HepG2 (cell line): Measurements from ENCODE around the gene AUTS2. TPM values are rescaled to one million over a fixed set of nuclear protein-coding genes. Genes with fewer than 3 reads are reported as not detected.

Experiments used
- ATAC-seq: fragments of 200-7000 bp; cut with Tn5 transposase; 3 replicates; pipeline ENCODE4 v1.9.1; 2020; ENCODE audit warnings: mild to moderate bottlenecking, moderate library complexity
- BruUV-seq: library from RNA; stranded (reverse); fragments of 400-500 nt; replicated peaks from 2 replicates; lab custom pipeline; 2021; lab: Mats Ljungman, UMichigan
- CTCF ChIA-PET: fragments of 300-600 bp; formaldehyde crosslinking; extraction: SDS; loops from one replicate; lab custom pipeline; 2021; ENCODE audit warnings: low total read pairs, inconsistent platforms, low intra/inter-chr PET ratio; lab: Yijun Ruan, JAX
- POLR2A ChIA-PET: fragments of 350-600 bp; sonication (Branson Sonifier 250); formaldehyde crosslinking; loops from one replicate; lab custom pipeline; 2020; ENCODE audit warnings: antibody characterized with exemption, inconsistent platforms; lab: Yijun Ruan, JAX
- DNase-seq: peaks from one replicate; pipeline ENCODE4 v3.0.0-alpha.2; 2015; ENCODE audit warnings: low spot score
- FAIRE-seq: peaks from 3 replicates; lab custom pipeline; 2011; peaks lifted over from hg19 to GRCh38; lab: Jason Lieb, UNC
- H2AFZ ChIP-seq: one replicate; pipeline ENCODE4 v1.6.1; 2011; ENCODE audit warnings: low read length, inconsistent platforms
- H3K27ac ChIP-seq: fragments of 300-600 bp; 3 replicates; pipeline ENCODE4 v1.8.0; 2011; ENCODE audit warnings: mixed run types, mild to moderate bottlenecking, mixed read lengths, low read length, inconsistent platforms; ENCODE audit not compliant: insufficient read depth; ENCODE audit errors: extremely low read length
- H3K27me3 ChIP-seq, 2 experiments: fragments of 200-600 bp in 1 of 2; 2 replicates in 1 of 2; 3 replicates in 1 of 2; pipeline versions ENCODE4 v1.6.0 to v1.8.0; 2011; ENCODE audit warnings: low read length in 2 of 2, mild to moderate bottlenecking in 2 of 2, moderate library complexity in 2 of 2, inconsistent platforms in 1 of 2; ENCODE audit not compliant: insufficient read depth in 2 of 2, control insufficient read depth in 1 of 2
- H3K36me3 ChIP-seq, 2 experiments: fragments of 200-600 bp in 1 of 2; replicated peaks in 1 of 2; 2 replicates in 1 of 2; 3 replicates in 1 of 2; pipeline versions ENCODE4 v1.5.1 to v1.8.0; 2011; ENCODE audit warnings: low read length in 2 of 2, inconsistent platforms in 1 of 2; ENCODE audit not compliant: insufficient read depth in 2 of 2, control insufficient read depth in 1 of 2
- H3K4me1 ChIP-seq: 2 replicates; pipeline ENCODE4 v1.5.1; 2012; ENCODE audit warnings: low read length, inconsistent platforms; ENCODE audit not compliant: insufficient read depth
- H3K4me2 ChIP-seq: 2 replicates; pipeline ENCODE4 v1.6.0; 2011; ENCODE audit warnings: low read depth, low read length, inconsistent platforms
- H3K4me3 ChIP-seq, 3 experiments: fragments of 200-600 bp in 1 of 3; sonication (generic), shearing (Covaris generic) in 1 of 3; replicated peaks in 1 of 3; 2 replicates each; pipeline ENCODE4 v1.5.1; 2011 to 2016; ENCODE audit warnings: low read length in 3 of 3, inconsistent platforms in 2 of 3, low read depth in 2 of 3, mild to moderate bottlenecking in 2 of 3, control low read depth in 1 of 3, mixed read lengths in 1 of 3; ENCODE audit not compliant: insufficient read depth in 1 of 3
- H3K79me2 ChIP-seq: one replicate; pipeline ENCODE4 v1.6.1; 2011; ENCODE audit warnings: low read length, inconsistent platforms; ENCODE audit not compliant: insufficient read depth
- H3K9ac ChIP-seq: 2 replicates; pipeline ENCODE4 v1.6.0; 2011; ENCODE audit warnings: mild to moderate bottlenecking, low read depth, low read length, inconsistent platforms; ENCODE audit not compliant: insufficient read depth
- H3K9me3 ChIP-seq: 2 replicates; pipeline ENCODE4 v1.5.1; 2012; ENCODE audit warnings: mild to moderate bottlenecking, low read length
- H4K20me1 ChIP-seq: 2 replicates; pipeline ENCODE4 v1.6.0; 2011; ENCODE audit warnings: inconsistent platforms, mild to moderate bottlenecking, low read length, moderate library complexity; ENCODE audit not compliant: insufficient read depth
- KDM2A ChIP-seq: sonication (generic); formaldehyde crosslinking; IDR thresholded peaks from 2 replicates; pipeline ENCODE4 v1.4.0; 2020; ENCODE audit warnings: low read depth, missing genetic modification reagents, borderline replicate concordance
- MXI1 ChIP-seq: IDR thresholded peaks from 3 replicates; pipeline ENCODE4 v1.6.1; 2012; ENCODE audit warnings: low read depth, low read length, inconsistent platforms, borderline replicate concordance
- NAIF1 ChIP-seq: sonication (generic); formaldehyde crosslinking; IDR thresholded peaks from 2 replicates; pipeline ENCODE4 v1.5.0; 2020; ENCODE audit warnings: mild to moderate bottlenecking, missing genetic modification reagents, borderline replicate concordance
- NR1H2 ChIP-seq: sonication (generic); formaldehyde crosslinking; IDR thresholded peaks from 2 replicates; pipeline ENCODE4 v1.8.1; 2022; ENCODE audit warnings: low read depth, missing genetic modification reagents, borderline replicate concordance
- PAX8 ChIP-seq: sonication (generic); formaldehyde crosslinking; IDR thresholded peaks from 2 replicates; pipeline ENCODE4 v1.8.0; 2022; ENCODE audit warnings: mild to moderate bottlenecking, missing genetic modification reagents, borderline replicate concordance
- PHF5A ChIP-seq: IDR thresholded peaks from one replicate; pipeline ENCODE4 v1.6.1; 2018; ENCODE audit warnings: low read depth, missing genetic modification reagents; ENCODE audit not compliant: unreplicated experiment
- PRPF4 ChIP-seq: fragments of 200-400 bp; formaldehyde crosslinking; IDR thresholded peaks from 2 replicates; pipeline ENCODE4 v1.6.1; 2016; ENCODE audit warnings: low read length, low read depth; ENCODE audit not compliant: poor library complexity, severe bottlenecking
- THAP11 ChIP-seq: IDR thresholded peaks from 2 replicates; pipeline ENCODE4 v1.6.1; 2016; ENCODE audit warnings: missing biosample characterization, missing genetic modification reagents
- ZNF296 ChIP-seq: sonication (generic); formaldehyde crosslinking; conservative IDR thresholded peaks from 2 replicates; pipeline ENCODE4 v1.5.0; 2020; ENCODE audit warnings: mild to moderate bottlenecking, missing genetic modification reagents
- ZNF83 ChIP-seq: sonication (generic); formaldehyde crosslinking; IDR thresholded peaks from 2 replicates; pipeline ENCODE4 v1.4.0; 2020; ENCODE audit warnings: missing genetic modification reagents, mild to moderate bottlenecking, borderline replicate concordance
- ZSCAN12 ChIP-seq: sonication (generic); formaldehyde crosslinking; IDR thresholded peaks from 2 replicates; pipeline ENCODE4 v1.9.0; 2021; ENCODE audit warnings: mild to moderate bottlenecking, missing genetic modification reagents
- WGBS: methylation state at CpG from one replicate; pipeline ENCODE4 v1.1.6; 2017; ENCODE audit warnings: low lambda C conversion rate; 5-methylcytosine and 5-hydroxymethylcytosine counted together
- in situ Hi-C: cut with HindIII; loops from 2 replicates; pipeline ENCODE4 v1.10.0; 2017; ENCODE audit warnings: low pct_unique_long_range_greater_than_20kb; ENCODE audit not compliant: extremely low pct_ligation_motif_present
- intact Hi-C: fragments of 100-400 bp; cut with micrococcal nuclease; formaldehyde crosslinking; loops from one replicate; pipeline ENCODE4 v1.10.0; 2022; ENCODE audit not compliant: unreplicated experiment
- polyA plus RNA-seq, 8 experiments: library from polyadenylated mRNA; depleted of rRNA in 3 of 8; stranded (reverse) in 7 of 8; unstranded in 1 of 8; fragments of >200 nt; fragmentation: Illumina TruSeq in 4 of 8; extraction: Trizol in 4 of 8; gene quantifications; 2 replicates each; pipeline versions ENCODE4 v1.2.1 to v1.2.3, GENCODE V29; 2011 to 2016; ENCODE audit warnings: low read depth in 4 of 8, missing spikeins in 1 of 8, mixed read lengths in 1 of 8; ENCODE audit not compliant: insufficient read depth in 1 of 8
- total RNA-seq, 5 experiments: library from RNA; depleted of rRNA; stranded (reverse); fragments of >200 nt; fragmentation: Illumina TruSeq; extraction: Trizol; gene quantifications; 2 replicates each; pipeline ENCODE4 v1.2.3, GENCODE V29; 2016; ENCODE audit warnings: low read depth in 1 of 5
- TF ChIP-seq, protein P1 (sequence below): IDR thresholded peaks from 2 replicates; pipeline ENCODE4 v1.6.1; 2016; ENCODE audit warnings: mild to moderate bottlenecking
- TF ChIP-seq, protein P2 (sequence below): sonication (generic); formaldehyde crosslinking; IDR thresholded peaks from 2 replicates; pipeline ENCODE4 v1.4.0; 2020; ENCODE audit warnings: missing genetic modification reagents
- TF ChIP-seq, protein P3 (sequence below): sonication (generic); formaldehyde crosslinking; conservative IDR thresholded peaks from 2 replicates; pipeline ENCODE4 v1.4.0; 2020; ENCODE audit warnings: missing genetic modification reagents
- TF ChIP-seq, protein P4 (sequence below): IDR thresholded peaks from 2 replicates; pipeline ENCODE4 v1.6.1; 2016; ENCODE audit warnings: missing compliant biosample characterization, missing genetic modification reagents, borderline replicate concordance

Gene AUTS2
- total and polyA plus RNA-seq, 2 of the 13 experiments (the other 11 are each of a cell fraction or from before 2014, with no cell fraction given): 0.38 TPM; not detected in 1

DNA sequence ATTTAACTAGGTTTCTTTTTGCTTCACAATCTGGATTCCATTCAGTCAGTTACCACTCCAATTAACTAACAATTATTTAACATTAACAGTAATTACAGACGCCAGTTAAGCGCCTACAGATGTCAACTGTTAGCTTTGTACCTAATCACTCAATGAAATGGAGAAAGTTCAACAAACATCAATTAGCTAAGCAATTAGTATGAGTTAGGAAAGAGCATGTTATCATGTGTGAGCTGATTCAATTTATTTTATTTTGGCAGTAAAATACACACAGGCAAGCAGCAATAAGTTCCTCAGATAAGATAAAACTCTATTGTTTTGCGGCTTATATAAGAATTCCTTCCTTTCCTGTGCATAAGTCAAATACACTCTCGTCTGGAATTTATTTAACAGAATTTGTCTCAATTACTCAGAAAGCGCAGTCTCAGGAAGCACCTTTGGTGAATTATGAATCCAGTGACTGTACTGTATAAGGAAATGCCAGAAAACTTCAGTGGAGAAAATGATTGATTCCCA is 1106.6 kb downstream of the AUTS2 start (continued):
- TF ChIP-seq, protein P1, sequence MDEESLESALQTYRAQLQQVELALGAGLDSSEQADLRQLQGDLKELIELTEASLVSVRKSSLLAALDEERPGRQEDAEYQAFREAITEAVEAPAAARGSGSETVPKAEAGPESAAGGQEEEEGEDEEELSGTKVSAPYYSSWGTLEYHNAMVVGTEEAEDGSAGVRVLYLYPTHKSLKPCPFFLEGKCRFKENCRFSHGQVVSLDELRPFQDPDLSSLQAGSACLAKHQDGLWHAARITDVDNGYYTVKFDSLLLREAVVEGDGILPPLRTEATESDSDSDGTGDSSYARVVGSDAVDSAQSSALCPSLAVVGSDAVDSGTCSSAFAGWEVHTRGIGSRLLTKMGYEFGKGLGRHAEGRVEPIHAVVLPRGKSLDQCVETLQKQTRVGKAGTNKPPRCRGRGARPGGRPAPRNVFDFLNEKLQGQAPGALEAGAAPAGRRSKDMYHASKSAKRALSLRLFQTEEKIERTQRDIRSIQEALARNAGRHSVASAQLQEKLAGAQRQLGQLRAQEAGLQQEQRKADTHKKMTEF: no peak
- TF ChIP-seq ZNF296 (CRISPR knock-in tag): no peak

DNA sequence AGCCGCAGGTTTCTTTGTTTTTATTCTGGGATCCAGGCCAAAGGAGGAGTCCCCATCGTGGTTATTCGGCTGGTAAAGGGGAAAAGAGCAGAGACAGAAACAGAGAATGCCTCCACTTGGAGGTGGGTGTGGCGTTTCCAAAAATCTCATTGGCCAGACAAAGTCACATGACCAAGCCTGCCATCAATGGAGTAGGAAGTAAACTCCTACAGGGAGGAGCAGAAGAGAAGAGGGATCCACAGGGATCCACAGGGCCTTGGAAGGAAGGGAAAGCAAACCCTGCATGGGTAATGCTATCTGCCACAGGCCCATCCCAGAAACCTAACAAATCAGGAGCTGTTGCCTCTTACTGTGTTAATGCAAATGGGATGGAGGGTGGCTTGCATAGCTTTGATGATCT is 1107.9 kb downstream of the AUTS2 start:
- Histone ChIP-seq H3K4me1 (no peaks in the 10 kb centered on the region), H3K36me3 (no peaks in the 10 kb centered on the region), H3K79me2 (no peaks in the 10 kb centered on the region), H3K9ac (no peak overlapping the region), H3K4me2 (no peak overlapping the region), H3K27me3 (no peaks in the 10 kb centered on the region), H3K4me3 (no peak overlapping the region), H3K9me3 (no peaks in the 10 kb centered on the region), H2AFZ (no peak overlapping the region), H3K27ac (no peak overlapping the region), H4K20me1 (no peaks in the 10 kb centered on the region)
- BruUV-seq: no TSS peak
- in situ Hi-C loops (no loop called here), intact Hi-C loops (no loop called here)
- WGBS: 48% methylated on average over 4 of the region's 4 CpGs
- ATAC-seq (no peak), DNase-seq (no peak), FAIRE-seq (no peak)
- CTCF ChIA-PET: no interaction called here
- POLR2A ChIA-PET: no interaction called here
- TF ChIP-seq, protein P2, sequence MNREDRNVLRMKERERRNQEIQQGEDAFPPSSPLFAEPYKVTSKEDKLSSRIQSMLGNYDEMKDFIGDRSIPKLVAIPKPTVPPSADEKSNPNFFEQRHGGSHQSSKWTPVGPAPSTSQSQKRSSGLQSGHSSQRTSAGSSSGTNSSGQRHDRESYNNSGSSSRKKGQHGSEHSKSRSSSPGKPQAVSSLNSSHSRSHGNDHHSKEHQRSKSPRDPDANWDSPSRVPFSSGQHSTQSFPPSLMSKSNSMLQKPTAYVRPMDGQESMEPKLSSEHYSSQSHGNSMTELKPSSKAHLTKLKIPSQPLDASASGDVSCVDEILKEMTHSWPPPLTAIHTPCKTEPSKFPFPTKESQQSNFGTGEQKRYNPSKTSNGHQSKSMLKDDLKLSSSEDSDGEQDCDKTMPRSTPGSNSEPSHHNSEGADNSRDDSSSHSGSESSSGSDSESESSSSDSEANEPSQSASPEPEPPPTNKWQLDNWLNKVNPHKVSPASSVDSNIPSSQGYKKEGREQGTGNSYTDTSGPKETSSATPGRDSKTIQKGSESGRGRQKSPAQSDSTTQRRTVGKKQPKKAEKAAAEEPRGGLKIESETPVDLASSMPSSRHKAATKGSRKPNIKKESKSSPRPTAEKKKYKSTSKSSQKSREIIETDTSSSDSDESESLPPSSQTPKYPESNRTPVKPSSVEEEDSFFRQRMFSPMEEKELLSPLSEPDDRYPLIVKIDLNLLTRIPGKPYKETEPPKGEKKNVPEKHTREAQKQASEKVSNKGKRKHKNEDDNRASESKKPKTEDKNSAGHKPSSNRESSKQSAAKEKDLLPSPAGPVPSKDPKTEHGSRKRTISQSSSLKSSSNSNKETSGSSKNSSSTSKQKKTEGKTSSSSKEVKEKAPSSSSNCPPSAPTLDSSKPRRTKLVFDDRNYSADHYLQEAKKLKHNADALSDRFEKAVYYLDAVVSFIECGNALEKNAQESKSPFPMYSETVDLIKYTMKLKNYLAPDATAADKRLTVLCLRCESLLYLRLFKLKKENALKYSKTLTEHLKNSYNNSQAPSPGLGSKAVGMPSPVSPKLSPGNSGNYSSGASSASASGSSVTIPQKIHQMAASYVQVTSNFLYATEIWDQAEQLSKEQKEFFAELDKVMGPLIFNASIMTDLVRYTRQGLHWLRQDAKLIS: no peak
- TF ChIP-seq PRPF4: no peak
- TF ChIP-seq MXI1: no peak
- no peak for TF ChIP-seq THAP11 (CRISPR knock-in tag)
- no peak for TF ChIP-seq NR1H2 (CRISPR knock-in tag)
- TF ChIP-seq ZNF83 (CRISPR knock-in tag): no peak
- TF ChIP-seq PHF5A (CRISPR knock-in tag): no peak
- TF ChIP-seq, protein P3, sequence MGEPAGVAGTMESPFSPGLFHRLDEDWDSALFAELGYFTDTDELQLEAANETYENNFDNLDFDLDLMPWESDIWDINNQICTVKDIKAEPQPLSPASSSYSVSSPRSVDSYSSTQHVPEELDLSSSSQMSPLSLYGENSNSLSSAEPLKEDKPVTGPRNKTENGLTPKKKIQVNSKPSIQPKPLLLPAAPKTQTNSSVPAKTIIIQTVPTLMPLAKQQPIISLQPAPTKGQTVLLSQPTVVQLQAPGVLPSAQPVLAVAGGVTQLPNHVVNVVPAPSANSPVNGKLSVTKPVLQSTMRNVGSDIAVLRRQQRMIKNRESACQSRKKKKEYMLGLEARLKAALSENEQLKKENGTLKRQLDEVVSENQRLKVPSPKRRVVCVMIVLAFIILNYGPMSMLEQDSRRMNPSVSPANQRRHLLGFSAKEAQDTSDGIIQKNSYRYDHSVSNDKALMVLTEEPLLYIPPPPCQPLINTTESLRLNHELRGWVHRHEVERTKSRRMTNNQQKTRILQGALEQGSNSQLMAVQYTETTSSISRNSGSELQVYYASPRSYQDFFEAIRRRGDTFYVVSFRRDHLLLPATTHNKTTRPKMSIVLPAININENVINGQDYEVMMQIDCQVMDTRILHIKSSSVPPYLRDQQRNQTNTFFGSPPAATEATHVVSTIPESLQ (CRISPR knock-in tag): no peak
- TF ChIP-seq, protein P4, sequence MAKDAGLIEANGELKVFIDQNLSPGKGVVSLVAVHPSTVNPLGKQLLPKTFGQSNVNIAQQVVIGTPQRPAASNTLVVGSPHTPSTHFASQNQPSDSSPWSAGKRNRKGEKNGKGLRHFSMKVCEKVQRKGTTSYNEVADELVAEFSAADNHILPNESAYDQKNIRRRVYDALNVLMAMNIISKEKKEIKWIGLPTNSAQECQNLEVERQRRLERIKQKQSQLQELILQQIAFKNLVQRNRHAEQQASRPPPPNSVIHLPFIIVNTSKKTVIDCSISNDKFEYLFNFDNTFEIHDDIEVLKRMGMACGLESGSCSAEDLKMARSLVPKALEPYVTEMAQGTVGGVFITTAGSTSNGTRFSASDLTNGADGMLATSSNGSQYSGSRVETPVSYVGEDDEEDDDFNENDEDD (CRISPR knock-in tag): no peak
- TF ChIP-seq KDM2A (CRISPR knock-in tag): no peak
- TF ChIP-seq NAIF1: no peak
- TF ChIP-seq PAX8 (CRISPR knock-in tag): no peak
- TF ChIP-seq ZSCAN12 (CRISPR knock-in tag): no peak
